MG63 (cell line): ENCODE results near the gene HM13. TPM values are rescaled to one million over a fixed set of nuclear protein-coding genes. Genes with fewer than 3 reads are reported as not detected.
A peak's percentile ranks its signal among the peaks of the same experiment; 100 is the strongest.
"Not testable (repeated sequence)": the region's sequence is repeated elsewhere in the genome, so short reads cannot be mapped to it uniquely, and the experiment has no call there.

Source experiments
- DNase-seq: peaks from one replicate; pipeline ENCODE4 v3.0.0-alpha.2; 2020
- H3K27me3 ChIP-seq: fragments of 250-450 bp; sonication (Bioruptor Pico); 2 replicates; pipeline ENCODE4 v1.5.1; 2020; ENCODE audit warnings: mild to moderate bottlenecking, moderate library complexity
- H3K36me3 ChIP-seq: fragments of 250-450 bp; sonication (Bioruptor Pico); 2 replicates; pipeline ENCODE4 v1.5.1; 2020; ENCODE audit warnings: mild to moderate bottlenecking, moderate library complexity
- H3K4me3 ChIP-seq: fragments of 250-450 bp; sonication (Bioruptor Pico); 2 replicates; pipeline ENCODE4 v1.5.1; 2020; ENCODE audit warnings: mild to moderate bottlenecking, moderate library complexity
- H3K9me3 ChIP-seq: fragments of 250-450 bp; sonication (Bioruptor Pico); 2 replicates; pipeline ENCODE4 v1.5.1; 2020; ENCODE audit warnings: mild to moderate bottlenecking, moderate library complexity
- total RNA-seq: library from RNA; depleted of rRNA; stranded (reverse); fragments of >200 nt; shearing (Covaris generic); gene quantifications from 2 replicates; pipeline ENCODE4 v1.2.3, GENCODE V29; 2014; ENCODE audit warnings: low replicate concordance

HM13 gene
- total RNA-seq, 1 experiment from 2014 or later = 155 TPM

- Histone ChIP-seq H3K9me3 (no peaks in the 10 kb centered on the region), H3K36me3 (peaks cover 29% of the 10 kb centered on the region), H3K27me3 (no peaks in the 10 kb centered on the region), H3K4me3 (no peak overlapping the region)
- no peak for DNase-seq
These were observed 55.8 kb downstream of the HM13 start for GRCh38 chr20:31570021-31570463.

- DNase-seq = no peak
- Histone ChIP-seq H3K9me3 (no peaks in the 10 kb centered on the region), H3K36me3 (peaks cover 26% of the 10 kb centered on the region), H3K4me3 (no peak overlapping the region), H3K27me3 (no peaks in the 10 kb centered on the region)
These were observed 56.7 kb downstream of the HM13 start for GRCh38 chr20:31570735-31571617.

- H3K4me3 ChIP-seq = peak overlapping the region; percentile 32
These were observed 57.9 kb downstream of the HM13 start for GRCh38 chr20:31572042-31572700.

GRCh38 chr20:31572701-31573554, 58.7 kb downstream of the HM13 start:
- DNase-seq = peak; percentile 98
- H3K4me3 ChIP-seq = peak overlapping the region; percentile 43
- H3K36me3 ChIP-seq = peaks cover 19% of the 10 kb centered on the region

More at GRCh38 chr20:31572042-31572700, 57.9 kb downstream of the HM13 start:
- Histone ChIP-seq H3K36me3 (peaks cover 19% of the 10 kb centered on the region), H3K27me3 (no peaks in the 10 kb centered on the region), H3K9me3 (no peaks in the 10 kb centered on the region)
- no peak for DNase-seq

GRCh38 chr20:31573555-31574321, 59.5 kb downstream of the HM13 start:
- Histone ChIP-seq H3K4me3 (peak overlapping the region; percentile 43), H3K9me3 (peaks cover 3% of the 10 kb centered on the region; the same call in 1 of the 2 replicates), H3K27me3 (no peaks in the 10 kb centered on the region), H3K36me3 (peaks cover 17% of the 10 kb centered on the region)
- DNase-seq = no peak

More at GRCh38 chr20:31572701-31573554, 58.7 kb downstream of the HM13 start:
- Histone ChIP-seq H3K27me3 (no peaks in the 10 kb centered on the region), H3K9me3 (no peaks in the 10 kb centered on the region; the same call in 1 of the 2 replicates)

GRCh38 chr20:31574986-31575385, 60.7 kb downstream of the HM13 start:
- not testable (repeated sequence) for H3K9me3 ChIP-seq, H3K36me3 ChIP-seq, DNase-seq, H3K4me3 ChIP-seq, H3K27me3 ChIP-seq

- peaks cover 3% of the 10 kb centered on the region; the same call in 1 of the 2 replicates for H3K9me3 ChIP-seq
- H3K27me3 ChIP-seq = no peaks in the 10 kb centered on the region
- no peak for DNase-seq
- H3K4me3 ChIP-seq = no peak overlapping the region
- H3K36me3 ChIP-seq = no peaks in the 10 kb centered on the region
These were observed 62.5 kb downstream of the HM13 start for GRCh38 chr20:31576751-31577150.

- DNase-seq = no peak
- no peaks in the 10 kb centered on the region for H3K36me3 ChIP-seq
- H3K27me3 ChIP-seq = no peaks in the 10 kb centered on the region
- no peak overlapping the region for H3K4me3 ChIP-seq
- H3K9me3 ChIP-seq = peaks cover 3% of the 10 kb centered on the region; the same call in 1 of the 2 replicates
These were observed 63.0 kb downstream of the HM13 start for GRCh38 chr20:31577194-31577593.

- Histone ChIP-seq H3K36me3 (no peaks in the 10 kb centered on the region), H3K4me3 (no peak overlapping the region)
These were observed 64.4 kb downstream of the HM13 start for GRCh38 chr20:31578448-31579138.

GRCh38 chr20:31579245-31579644, 65.0 kb downstream of the HM13 start:
- Histone ChIP-seq H3K9me3 (peaks cover 3% of the 10 kb centered on the region; the same call in 1 of the 2 replicates), H3K36me3 (no peaks in the 10 kb centered on the region)
- DNase-seq = no peak

More at GRCh38 chr20:31578448-31579138, 64.4 kb downstream of the HM13 start:
- no peak for DNase-seq
- H3K27me3 ChIP-seq = no peaks in the 10 kb centered on the region
- H3K9me3 ChIP-seq = peaks cover 3% of the 10 kb centered on the region; the same call in 1 of the 2 replicates

GRCh38 chr20:31579941-31580651, 65.9 kb downstream of the HM13 start:
- not testable (repeated sequence) for H3K27me3 ChIP-seq, H3K4me3 ChIP-seq, DNase-seq, H3K36me3 ChIP-seq, H3K9me3 ChIP-seq

More at GRCh38 chr20:31579245-31579644, 65.0 kb downstream of the HM13 start:
- no peaks in the 10 kb centered on the region for H3K27me3 ChIP-seq
- no peak overlapping the region for H3K4me3 ChIP-seq

- no peak for DNase-seq
- Histone ChIP-seq H3K4me3 (no peak overlapping the region), H3K9me3 (peaks cover 3% of the 10 kb centered on the region; the same call in 1 of the 2 replicates), H3K36me3 (no peaks in the 10 kb centered on the region), H3K27me3 (no peaks in the 10 kb centered on the region)
These were observed 66.5 kb downstream of the HM13 start for GRCh38 chr20:31580706-31581105.

- Histone ChIP-seq H3K4me3 (no peak overlapping the region), H3K9me3 (peaks cover 3% of the 10 kb centered on the region; the same call in 1 of the 2 replicates), H3K27me3 (no peaks in the 10 kb centered on the region), H3K36me3 (no peaks in the 10 kb centered on the region)
- no peak for DNase-seq
These were observed 67.1 kb downstream of the HM13 start for GRCh38 chr20:31581391-31581790.

GRCh38 chr20:31587545-31588389, 73.5 kb downstream of the HM13 start:
- peak; percentile 74 for DNase-seq
- Histone ChIP-seq H3K27me3 (no peaks in the 10 kb centered on the region), H3K36me3 (no peaks in the 10 kb centered on the region), H3K4me3 (peak overlapping the region; percentile 35), H3K9me3 (no peaks in the 10 kb centered on the region)
